ENCODE results near the gene IDUA. TPM values are rescaled to one million over a fixed set of nuclear protein-coding genes. Genes with fewer than 3 reads are reported as not detected.

Gene IDUA
- total and polyA plus RNA-seq, 12 donors, result 1.6 to 109 (median 31.2) TPM

- intact Hi-C loops (cut with DNase I), result no loop called here
- 88 to 92% (median 90%) methylated on average over 14 to 15 of the region's 15 CpGs; no CpG with 5 or more reads in 1 of the 4 donors for WGBS, 4 donors
- H3K4me3 ChIP-seq, result no peak overlapping the region
- no peaks in the 10 kb centered on the region for H3K9me3 ChIP-seq (replicated peaks in 1 of 3)
- H3K27me3 ChIP-seq, result no peaks in the 10 kb centered on the region
- TF ChIP-seq CTCF (IDR thresholded peaks at IDR 0.05), result no peak
- TF ChIP-seq POLR2A (IDR thresholded peaks at IDR 0.05), result no peak
- no peaks in the 10 kb centered on the region for H3K36me3 ChIP-seq (replicated peaks in 1 of 2)
- DNase-seq, result no peak
- peaks cover 0 to 5% of the 10 kb centered on the region in 2 donors for H3K4me1 ChIP-seq (replicated peaks in 1 of 2)
- H3K27ac ChIP-seq, result no peak overlapping the region
Measured at GRCh38 chr4:1036095-1036494, 49.3 kb downstream of the IDUA start.

GRCh38 chr4:1036976-1037810 lies 50.3 kb downstream of the IDUA start:
- Histone ChIP-seq H3K27me3 (no peaks in the 10 kb centered on the region), H3K9me3 (replicated peaks in 1 of 3) (no peaks in the 10 kb centered on the region), H3K4me3 (no peak overlapping the region), H3K27ac (no peak overlapping the region), H3K36me3 (replicated peaks in 1 of 2) (no peaks in the 10 kb centered on the region), H3K4me1 (replicated peaks in 1 of 2) (peaks cover 0 to 5% of the 10 kb centered on the region in 2 donors)
- intact Hi-C loops (cut with DNase I), result no loop called here
- DNase-seq, result no peak
- no peak for TF ChIP-seq POLR2A (IDR thresholded peaks at IDR 0.05)
- TF ChIP-seq CTCF (IDR thresholded peaks at IDR 0.05), result no peak
- WGBS, 4 donors, result 75 to 96% (median 81%) methylated on average over 9 to 26 of the region's 26 CpGs

- H3K4me1 ChIP-seq (replicated peaks in 1 of 2), result peaks cover 3 to 12% of the 10 kb centered on the region in 2 donors
- DNase-seq, result no peak
- TF ChIP-seq CTCF (IDR thresholded peaks at IDR 0.05) (no peak), POLR2A (IDR thresholded peaks at IDR 0.05) (no peak)
- no peak overlapping the region for H3K4me3 ChIP-seq
- intact Hi-C loops (cut with DNase I), result no loop called here
- no peaks in the 10 kb centered on the region for H3K9me3 ChIP-seq (replicated peaks in 1 of 3)
- H3K27me3 ChIP-seq, result no peaks in the 10 kb centered on the region
- no peaks in the 10 kb centered on the region for H3K36me3 ChIP-seq (replicated peaks in 1 of 2)
- peak overlapping the region in 1 of 5 donors; percentile 72 for H3K27ac ChIP-seq
- WGBS, 4 donors, result 82 to 86% (median 84%) methylated on average over 5 to 16 of the region's 16 CpGs
Measured at GRCh38 chr4:1038948-1039492, 52.2 kb downstream of the IDUA start.

- Histone ChIP-seq H3K9me3 (replicated peaks in 1 of 3) (no peaks in the 10 kb centered on the region), H3K36me3 (replicated peaks in 1 of 2) (no peaks in the 10 kb centered on the region), H3K27ac (peak overlapping the region in 2 of 5 donors; percentile 40 to 72), H3K4me3 (no peak overlapping the region), H3K4me1 (replicated peaks in 1 of 2) (peaks cover 5 to 16% of the 10 kb centered on the region in 2 donors), H3K27me3 (no peaks in the 10 kb centered on the region)
- DNase-seq, result peak; percentile 67 to 84 (median 71)
- intact Hi-C loops (cut with DNase I), result no loop called here
- WGBS, 4 donors, result 56 to 78% (median 57%) methylated on average over 2 to 20 of the region's 20 CpGs
- TF ChIP-seq CTCF (IDR thresholded peaks at IDR 0.05) (no peak), POLR2A (IDR thresholded peaks at IDR 0.05) (no peak)
Measured at GRCh38 chr4:1039493-1040343, 52.9 kb downstream of the IDUA start.
